GM12865 (cell line): Measurements from ENCODE around the gene BRD7.

Experiments
- DNase-seq: peaks from one replicate; pipeline ENCODE4 v3.0.0; 2010; ENCODE audit warnings: low read depth
- H3K4me3 ChIP-seq: 2 replicates; pipeline ENCODE4 v1.5.1; 2011; ENCODE audit warnings: mild to moderate bottlenecking, low read depth, low read length, control low read depth
- TF ChIP-seq, protein P1 (sequence below): IDR thresholded peaks from 2 replicates; pipeline ENCODE4 v1.5.1; 2011; ENCODE audit warnings: low read length, control low read depth, low read depth, inconsistent platforms; ENCODE audit not compliant: insufficient read depth; ENCODE audit errors: missing control alignments

Gene BRD7

DNA sequence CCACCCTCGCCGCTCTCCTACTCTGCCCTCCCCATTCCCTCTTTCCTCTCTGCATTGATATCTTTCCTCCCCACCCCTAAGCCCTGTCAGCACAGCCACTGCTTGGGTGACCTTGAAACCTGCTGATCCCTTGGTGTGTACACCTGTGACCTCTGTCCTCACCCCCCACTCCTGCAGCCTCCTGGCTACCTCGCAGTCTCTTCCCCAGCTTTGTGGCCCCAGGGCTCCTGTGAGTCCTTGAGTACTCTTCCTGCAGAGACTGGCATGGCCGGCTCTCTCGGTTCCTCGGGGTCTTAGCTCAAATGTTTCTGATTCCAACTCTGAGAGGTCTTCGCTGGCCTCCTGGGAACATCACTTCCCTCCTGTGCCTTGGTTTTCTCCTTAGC is 70.7 kb downstream of the BRD7 start:
- DNase-seq: no peak
- no peak overlapping the region for H3K4me3 ChIP-seq
- TF ChIP-seq, protein P1, sequence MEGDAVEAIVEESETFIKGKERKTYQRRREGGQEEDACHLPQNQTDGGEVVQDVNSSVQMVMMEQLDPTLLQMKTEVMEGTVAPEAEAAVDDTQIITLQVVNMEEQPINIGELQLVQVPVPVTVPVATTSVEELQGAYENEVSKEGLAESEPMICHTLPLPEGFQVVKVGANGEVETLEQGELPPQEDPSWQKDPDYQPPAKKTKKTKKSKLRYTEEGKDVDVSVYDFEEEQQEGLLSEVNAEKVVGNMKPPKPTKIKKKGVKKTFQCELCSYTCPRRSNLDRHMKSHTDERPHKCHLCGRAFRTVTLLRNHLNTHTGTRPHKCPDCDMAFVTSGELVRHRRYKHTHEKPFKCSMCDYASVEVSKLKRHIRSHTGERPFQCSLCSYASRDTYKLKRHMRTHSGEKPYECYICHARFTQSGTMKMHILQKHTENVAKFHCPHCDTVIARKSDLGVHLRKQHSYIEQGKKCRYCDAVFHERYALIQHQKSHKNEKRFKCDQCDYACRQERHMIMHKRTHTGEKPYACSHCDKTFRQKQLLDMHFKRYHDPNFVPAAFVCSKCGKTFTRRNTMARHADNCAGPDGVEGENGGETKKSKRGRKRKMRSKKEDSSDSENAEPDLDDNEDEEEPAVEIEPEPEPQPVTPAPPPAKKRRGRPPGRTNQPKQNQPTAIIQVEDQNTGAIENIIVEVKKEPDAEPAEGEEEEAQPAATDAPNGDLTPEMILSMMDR: no peak

DNA sequence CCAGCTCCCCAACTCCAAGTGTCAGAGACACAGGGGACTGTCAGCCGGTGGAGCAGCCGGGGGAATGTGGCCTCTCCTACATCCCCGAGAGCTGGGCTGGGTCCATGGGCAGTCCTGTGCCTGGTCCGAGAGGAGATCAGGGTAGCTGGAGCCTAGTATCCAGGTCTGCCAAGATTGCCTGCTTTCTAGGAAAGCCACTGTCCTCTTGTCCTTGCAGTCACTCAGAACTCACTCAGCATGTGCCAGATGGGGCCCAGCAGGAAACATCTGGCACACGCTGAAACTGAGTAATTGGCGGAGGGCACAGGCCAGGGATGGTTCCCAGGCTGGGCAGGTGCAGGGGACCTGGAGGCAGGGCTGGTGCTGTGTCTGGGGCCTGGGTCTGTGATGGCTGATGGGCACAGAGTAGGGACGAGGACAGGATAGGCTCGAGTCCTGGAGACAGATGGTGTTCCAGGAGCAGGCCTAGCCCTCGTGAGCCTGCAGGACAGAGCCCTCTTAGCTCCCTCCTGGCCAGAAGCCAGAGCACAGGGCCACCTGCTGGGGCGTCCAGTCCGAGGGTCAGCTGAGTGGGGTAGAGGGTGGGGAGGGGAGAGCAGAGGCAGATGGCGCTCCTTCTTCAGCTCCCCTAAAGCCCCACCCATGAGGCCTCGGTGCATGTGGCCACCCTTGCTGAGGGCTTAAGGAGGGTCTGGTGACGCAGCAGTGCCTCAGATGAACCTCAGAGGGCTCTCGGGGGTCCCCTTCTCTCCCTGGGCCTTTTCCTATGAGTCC is 71.3 kb downstream of the BRD7 start:
- no peak overlapping the region for H3K4me3 ChIP-seq
- DNase-seq: no peak
- TF ChIP-seq, protein P1: no peak

DNA sequence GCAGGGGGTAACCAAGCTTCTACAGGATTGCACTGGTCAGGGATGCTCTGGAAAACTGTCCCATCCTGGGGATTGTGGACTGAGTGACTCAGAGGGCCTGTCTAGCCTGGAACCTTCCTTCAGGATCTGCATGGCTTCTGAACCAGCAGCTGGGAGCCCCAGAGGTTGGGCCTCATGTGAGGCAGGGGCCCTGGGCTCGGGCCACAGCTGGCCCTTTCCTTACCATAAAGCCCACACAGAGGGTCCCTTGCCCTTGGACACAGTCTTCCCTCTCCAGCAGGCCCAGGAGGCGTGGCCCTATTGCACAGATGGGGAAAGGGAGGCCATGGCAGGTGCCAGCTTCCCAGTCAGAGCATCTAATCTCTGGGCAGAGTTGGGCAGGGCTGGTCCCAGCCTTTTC is 72.0 kb downstream of the BRD7 start:
- TF ChIP-seq, protein P1: no peak
- no peak overlapping the region for H3K4me3 ChIP-seq
- DNase-seq: no peak

DNA sequence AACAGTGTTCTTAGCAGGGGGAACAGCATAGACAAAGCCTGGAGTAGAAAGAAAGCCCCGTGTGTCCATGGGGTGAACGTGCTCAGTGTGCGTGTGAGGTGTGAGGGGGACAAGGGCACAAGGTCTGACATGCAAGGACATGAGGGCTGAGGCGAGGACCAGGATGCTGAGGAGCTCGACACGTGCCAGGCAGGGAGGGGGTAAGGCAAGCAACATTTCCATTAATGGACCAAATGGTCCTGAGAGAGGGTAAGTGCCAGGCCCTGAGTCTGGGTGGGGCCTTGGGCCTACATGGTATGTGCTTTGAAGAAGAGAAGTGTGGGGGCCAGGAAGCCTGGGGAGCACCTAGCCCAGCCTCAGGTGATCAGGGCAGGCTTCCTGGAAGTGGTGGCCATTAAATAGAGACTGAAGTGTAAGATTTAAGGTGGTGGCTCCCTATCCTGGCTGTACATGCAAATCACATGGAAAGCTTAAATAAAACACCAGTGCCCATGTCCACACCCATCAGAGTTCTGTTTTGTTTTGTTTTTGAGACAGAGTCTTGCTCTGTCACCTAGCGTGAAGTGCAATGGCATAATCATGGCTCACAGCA is 73.2 kb downstream of the BRD7 start:
- no peak overlapping the region for H3K4me3 ChIP-seq
- TF ChIP-seq, protein P1: no peak
- DNase-seq: no peak

DNA sequence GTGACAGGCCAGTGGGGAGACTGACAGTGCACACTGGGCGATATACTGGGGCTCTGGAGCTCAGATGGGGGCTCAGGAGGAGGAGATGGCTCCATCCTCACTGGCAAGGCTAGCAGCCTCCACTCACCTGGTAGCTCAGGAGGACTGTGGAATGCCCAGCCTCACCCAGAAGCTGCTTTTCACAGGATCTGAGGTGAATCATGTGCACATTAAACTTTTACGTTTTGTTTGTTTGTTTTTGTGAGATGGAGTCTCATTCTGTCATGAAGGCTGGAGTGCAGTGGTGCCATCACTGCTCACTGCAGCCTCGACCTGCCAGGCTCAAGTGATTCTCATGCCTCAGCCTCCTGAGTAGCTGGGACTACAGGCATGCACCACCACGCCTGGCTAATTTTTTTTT is 73.8 kb downstream of the BRD7 start:
- H3K4me3 ChIP-seq: no peak overlapping the region
- TF ChIP-seq, protein P1: no peak
- DNase-seq: no peak

DNA sequence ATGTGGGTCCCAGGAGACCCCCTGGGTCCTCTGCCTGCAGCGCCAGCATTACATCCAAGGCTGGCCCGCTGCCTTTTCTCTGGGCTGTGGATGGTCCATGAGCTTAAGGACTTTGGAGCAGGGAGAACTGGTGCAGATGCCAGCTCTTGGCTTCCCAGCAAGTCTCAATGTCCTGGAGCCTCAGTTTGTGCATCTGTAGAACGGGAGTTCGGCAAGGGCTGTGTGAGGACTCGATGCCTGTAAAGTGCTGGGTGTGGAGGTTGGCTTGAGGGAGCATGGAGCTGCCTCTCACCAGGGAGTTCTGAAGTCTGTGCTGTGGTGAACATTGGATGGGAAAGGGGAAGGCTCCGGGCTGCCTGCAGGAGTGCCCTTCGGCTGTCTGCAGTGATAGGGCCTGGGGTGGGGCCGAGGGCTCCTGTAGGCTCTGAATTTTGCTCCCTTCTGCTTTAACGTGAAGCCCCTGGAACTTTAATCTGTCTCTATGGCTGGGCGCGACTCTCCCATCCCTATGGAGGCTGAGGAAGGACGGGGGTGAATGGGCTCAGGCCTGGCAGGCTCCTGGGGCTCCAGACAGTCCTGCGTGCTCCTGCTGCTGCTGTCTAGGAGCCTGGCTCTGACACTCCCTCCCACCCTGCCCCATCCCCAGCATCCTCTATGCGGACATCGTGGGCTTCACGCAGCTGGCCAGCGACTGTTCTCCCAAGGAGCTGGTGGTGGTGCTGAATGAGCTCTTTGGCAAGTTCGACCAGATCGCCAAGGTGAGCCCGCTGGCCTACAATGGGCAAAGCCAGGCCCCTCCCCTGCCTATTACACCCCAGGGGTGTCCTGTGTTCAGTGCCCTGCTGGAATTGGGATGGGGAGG is 74.6 kb downstream of the BRD7 start:
- no peak for DNase-seq

More for the DNA sequence above, 74.6 kb downstream of the BRD7 start:
- H3K4me3 ChIP-seq: no peak overlapping the region
- TF ChIP-seq, protein P1: no peak
